Umbilical cord (tissue), 2 donors: ENCODE measurements around the gene PGD. TPM values are rescaled to one million over a fixed set of nuclear protein-coding genes. Genes with fewer than 3 reads are reported as not detected.
"Not testable (repeated sequence)": the region's sequence is repeated elsewhere in the genome, so short reads cannot be mapped to it uniquely, and the experiment has no call there.

Experiments used
- DNase-seq: peaks from one replicate; pipeline ENCODE4 v3.0.0-alpha.2; 2015; ENCODE audit warnings: low spot score
- total RNA-seq: library from RNA; depleted of rRNA; stranded (reverse); fragments of >200 nt; gene quantifications from one replicate; pipeline ENCODE4 v1.2.3, GENCODE V29; 2014; ENCODE audit warnings: low replicate concordance; ENCODE audit not compliant: insufficient read depth

PGD gene
- total RNA-seq, 1 donor from 2014 or later: 22.4 TPM

GRCh38 chr1:10434590-10434989 is 35.7 kb downstream of the PGD start:
- no peak for DNase-seq

DNA sequence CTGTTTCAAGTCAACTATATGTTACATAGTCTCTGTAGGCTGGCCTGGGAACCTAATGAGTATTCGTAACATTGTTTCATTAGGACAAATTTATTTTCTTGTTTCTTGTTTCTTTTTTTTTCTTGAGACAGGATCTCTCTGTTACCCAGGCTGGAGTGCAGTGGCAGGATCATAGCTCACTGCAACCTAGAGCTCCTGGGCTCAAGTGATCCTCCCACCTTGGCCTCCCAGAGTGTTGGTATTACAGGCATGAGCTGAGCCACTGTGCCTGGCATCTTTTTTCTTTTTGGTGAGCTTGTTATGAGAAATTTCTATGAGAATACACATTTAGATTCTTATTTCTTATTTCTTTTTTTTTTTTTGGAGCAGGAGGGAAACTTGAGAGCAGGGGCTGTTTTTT is 38.2 kb downstream of the PGD start:
- no peak for DNase-seq

GRCh38 chr1:10438677-10439163 is 39.9 kb downstream of the PGD start:
- DNase-seq: no peak

GRCh38 chr1:10440305-10440704 is 41.4 kb downstream of the PGD start:
- no peak for DNase-seq

GRCh38 chr1:10440794-10441193 is 41.9 kb downstream of the PGD start:
- no peak for DNase-seq

GRCh38 chr1:10444248-10444647 is 45.4 kb downstream of the PGD start:
- DNase-seq: no peak

DNA sequence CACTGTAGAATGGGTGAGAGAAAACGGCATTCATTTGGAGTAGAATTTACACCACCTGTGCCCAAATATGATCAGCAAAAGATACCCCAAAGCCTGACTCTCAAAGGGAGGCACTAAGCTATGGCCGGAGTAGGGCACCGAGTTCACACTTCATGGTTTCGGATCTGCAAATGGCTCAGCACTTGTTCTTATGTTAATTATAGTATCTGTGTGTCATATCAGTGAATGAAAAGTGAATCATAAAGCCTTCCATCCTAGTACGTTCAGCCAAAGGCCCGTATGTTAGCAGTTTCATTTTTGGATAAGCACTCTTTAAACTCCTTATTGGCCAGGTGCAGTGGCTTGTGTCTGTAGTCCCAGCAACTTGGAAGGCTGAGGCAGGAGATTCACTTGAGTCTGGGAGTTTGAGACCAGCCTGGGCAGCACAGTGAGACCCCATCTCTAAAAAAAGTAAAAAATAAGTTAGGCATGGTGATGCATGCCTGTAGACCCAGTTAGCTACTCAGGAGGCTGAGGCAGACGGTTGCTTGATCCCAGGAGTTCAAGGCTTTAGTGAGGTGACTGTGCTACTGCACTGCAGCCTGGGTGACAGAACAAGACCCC is 46.0 kb downstream of the PGD start:
- no peak for DNase-seq

- DNase-seq: no peak
Measured at GRCh38 chr1:10446790-10447422, 48.0 kb downstream of the PGD start.

- no peak for DNase-seq
Measured at GRCh38 chr1:10449751-10450150, 50.9 kb downstream of the PGD start, which contains the start of gene CORT. TSS of gene CORT (plus strand) at chr1:10450031. CDS start at chr1:10450224, 193 bp downstream.

GRCh38 chr1:10450156-10450814 is 51.4 kb downstream of the PGD start:
- DNase-seq: no peak

DNA sequence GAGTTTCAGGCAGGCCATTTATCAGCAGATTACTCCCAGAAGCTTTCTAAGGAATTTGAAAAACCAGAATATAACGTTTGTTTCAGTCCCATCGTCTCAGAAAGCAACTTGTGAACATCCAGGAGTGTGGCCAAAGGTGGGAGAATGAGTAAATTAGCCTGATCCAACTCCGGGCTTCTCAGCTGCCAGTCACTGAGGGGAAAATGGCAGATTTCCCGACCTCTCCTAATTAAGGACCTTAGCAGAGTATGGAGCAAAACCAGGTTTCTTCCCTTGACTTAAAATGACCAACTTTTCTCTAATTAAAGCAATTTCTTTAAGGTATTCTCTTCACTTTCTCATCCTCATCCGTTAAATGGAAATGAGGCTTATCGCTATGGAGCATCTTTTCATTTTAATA is 52.0 kb downstream of the PGD start:
- DNase-seq: no peak

GRCh38 chr1:10451287-10451686 is 52.4 kb downstream of the PGD start:
- peak; percentile 77 for DNase-seq

GRCh38 chr1:10456048-10456447 is 57.2 kb downstream of the PGD start:
- DNase-seq: no peak

DNA sequence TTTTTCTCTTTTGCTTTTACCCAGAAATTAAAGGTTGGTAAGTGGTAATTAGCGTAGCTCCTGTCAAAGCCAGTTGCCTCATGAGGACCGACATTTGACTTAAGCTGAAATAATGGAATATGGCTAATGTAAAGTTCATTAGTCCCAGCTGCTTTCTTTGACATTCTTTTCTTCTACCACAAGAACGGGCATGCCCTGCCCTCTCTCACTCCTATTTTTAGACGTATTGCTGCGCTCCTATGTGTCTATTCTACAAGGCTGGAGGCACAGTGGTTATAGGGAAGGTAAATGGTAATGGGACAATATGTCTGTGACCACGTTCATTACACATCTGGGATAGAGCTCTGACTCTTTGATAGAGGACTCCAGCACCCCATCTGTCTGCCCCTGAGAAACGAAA is 57.8 kb downstream of the PGD start:
- peak; percentile 38 for DNase-seq

GRCh38 chr1:10457462-10457861 is 58.6 kb downstream of the PGD start:
- not testable (repeated sequence) for DNase-seq

- peak; percentile 76 for DNase-seq
Measured at GRCh38 chr1:10457875-10458274, 59.0 kb downstream of the PGD start.

DNA sequence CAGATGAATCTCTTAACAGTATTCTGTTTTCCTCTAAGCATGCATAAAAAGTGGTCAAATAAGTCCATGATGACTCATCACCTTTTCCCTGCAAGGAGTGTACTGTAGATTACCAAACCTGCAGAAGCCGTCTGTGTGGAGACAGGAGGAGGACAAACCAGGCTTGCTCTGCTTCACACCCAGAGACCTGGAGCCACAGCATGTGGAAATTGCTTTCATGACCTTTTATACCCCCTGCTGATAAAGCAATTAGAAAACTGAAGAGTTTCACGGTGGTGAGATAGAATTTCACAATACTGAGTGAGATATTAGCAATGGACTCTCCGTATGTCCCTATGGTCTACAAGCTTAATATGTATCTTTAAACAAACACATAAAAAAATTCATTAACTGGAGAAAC is 60.3 kb downstream of the PGD start:
- peak; percentile 59 for DNase-seq

- no peak for DNase-seq
Measured at GRCh38 chr1:10467078-10467477, 68.2 kb downstream of the PGD start.

DNA sequence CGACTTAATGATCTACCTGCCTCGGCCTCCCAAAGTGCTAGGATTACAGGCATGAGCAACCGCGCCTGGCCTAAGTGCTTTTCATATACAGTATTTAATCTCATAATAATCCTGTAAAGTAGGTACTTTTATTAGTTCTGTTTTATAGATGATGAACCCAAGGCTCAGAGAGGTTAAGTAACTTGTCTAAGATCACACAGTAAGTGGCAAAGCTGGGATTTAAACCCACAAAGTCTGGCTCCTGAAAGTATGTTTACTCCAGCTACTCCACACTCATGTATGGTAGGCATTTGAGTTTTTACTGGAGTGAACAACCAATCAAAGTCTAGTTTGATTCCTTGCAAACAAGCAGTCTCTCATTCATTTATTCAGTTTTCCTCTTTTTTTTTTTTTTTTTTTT is 71.2 kb downstream of the PGD start:
- no peak for DNase-seq
